Ovary (tissue), 3 donors: ENCODE results near the gene NKAIN2.

Source experiments
- POLR2A ChIP-seq: fragments of 450-650 bp; IDR thresholded peaks from one replicate; pipeline ENCODE4 v1.6.1; 2017; ENCODE audit warnings: antibody characterized with exemption, mild to moderate bottlenecking, moderate library complexity
- TF ChIP-seq, protein P1 (sequence below), 3 donors: fragments of 450-650 bp in 2 of 3; fragments of 200-600 bp in 1 of 3; IDR thresholded peaks; one replicate each; pipeline versions ENCODE4 v1.5.1 to v1.8.0; 2016 to 2022; ENCODE audit warnings: antibody characterized with exemption in 3 of 3, mild to moderate bottlenecking in 1 of 3
- donor health status: DM: no; HTN: no; CAD: no.

DNA sequence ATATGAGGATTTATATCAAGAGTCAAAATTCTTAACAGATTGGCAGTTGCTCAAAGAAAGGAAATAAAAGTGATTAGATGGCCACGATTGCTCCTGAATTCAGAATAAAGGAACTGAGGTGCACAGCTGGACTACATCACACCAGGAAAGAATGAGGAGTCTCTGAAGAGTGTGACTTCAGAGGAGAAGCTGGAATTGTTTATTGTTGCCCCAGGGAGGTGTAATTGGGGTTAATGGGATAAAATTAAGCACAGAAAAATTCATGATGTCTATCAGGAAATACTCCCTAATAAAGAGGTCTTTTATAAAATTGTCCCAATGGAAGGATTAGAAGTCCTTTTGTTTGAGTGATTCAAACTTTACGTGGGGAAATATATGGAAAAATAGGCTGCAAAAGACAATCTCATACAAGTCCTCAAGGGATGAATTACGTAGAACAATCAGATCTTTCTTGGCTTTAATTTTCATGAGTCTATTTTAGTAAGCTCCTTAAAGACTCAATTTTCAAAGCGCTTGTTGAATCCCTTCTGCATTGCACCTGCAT lies 950.0 kb downstream of the NKAIN2 start:
- TF ChIP-seq, protein P1, sequence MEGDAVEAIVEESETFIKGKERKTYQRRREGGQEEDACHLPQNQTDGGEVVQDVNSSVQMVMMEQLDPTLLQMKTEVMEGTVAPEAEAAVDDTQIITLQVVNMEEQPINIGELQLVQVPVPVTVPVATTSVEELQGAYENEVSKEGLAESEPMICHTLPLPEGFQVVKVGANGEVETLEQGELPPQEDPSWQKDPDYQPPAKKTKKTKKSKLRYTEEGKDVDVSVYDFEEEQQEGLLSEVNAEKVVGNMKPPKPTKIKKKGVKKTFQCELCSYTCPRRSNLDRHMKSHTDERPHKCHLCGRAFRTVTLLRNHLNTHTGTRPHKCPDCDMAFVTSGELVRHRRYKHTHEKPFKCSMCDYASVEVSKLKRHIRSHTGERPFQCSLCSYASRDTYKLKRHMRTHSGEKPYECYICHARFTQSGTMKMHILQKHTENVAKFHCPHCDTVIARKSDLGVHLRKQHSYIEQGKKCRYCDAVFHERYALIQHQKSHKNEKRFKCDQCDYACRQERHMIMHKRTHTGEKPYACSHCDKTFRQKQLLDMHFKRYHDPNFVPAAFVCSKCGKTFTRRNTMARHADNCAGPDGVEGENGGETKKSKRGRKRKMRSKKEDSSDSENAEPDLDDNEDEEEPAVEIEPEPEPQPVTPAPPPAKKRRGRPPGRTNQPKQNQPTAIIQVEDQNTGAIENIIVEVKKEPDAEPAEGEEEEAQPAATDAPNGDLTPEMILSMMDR (IDR thresholded peaks at IDR 0.05): no peak
- no peak for TF ChIP-seq POLR2A
